ENCODE results near the gene P3H2. TPM values are rescaled to one million over a fixed set of nuclear protein-coding genes. Genes with fewer than 3 reads are reported as not detected.

P3H2 gene
- total and polyA plus RNA-seq, 9 of the 15 experiments (the other 6 are each of a cell fraction or from before 2014, with no cell fraction given), result 0.04 to 0.26 (median 0.22) TPM; not detected in 6

DNA sequence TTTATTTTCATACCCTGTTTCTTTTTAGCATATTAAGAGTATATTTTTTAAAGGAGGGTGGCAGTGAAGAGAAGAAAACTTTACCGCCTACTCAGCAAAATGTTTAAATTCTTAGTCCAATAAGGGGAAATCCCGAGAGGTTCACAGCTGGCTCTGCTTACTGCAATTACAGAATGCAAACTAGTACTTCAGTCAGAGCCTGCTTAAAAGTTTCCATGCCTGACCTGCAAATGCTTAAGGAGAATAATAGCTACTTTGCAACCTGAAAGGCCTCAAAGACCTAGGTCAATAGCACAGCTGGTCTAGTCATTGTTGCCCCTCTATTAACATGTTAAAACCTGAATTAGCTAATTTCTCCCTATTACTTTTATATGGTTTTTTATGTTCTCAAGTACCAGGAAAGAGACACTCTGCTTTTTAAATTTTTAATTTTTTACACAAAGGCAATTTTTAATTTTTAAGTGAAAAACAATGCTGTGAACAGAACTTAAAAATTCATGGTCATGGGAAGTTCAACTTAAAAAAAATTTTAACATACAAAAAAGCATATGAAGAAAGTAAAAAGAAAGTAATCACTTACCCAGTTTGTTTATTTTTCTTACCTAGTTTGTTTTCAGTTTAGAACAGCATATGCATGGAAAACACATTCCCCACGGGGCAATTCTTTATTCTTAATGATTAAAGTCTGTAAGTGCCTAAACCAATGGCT lies 79.2 kb downstream of the P3H2 start (continued):
- no peak for TF ChIP-seq RCOR1 (IDR thresholded peaks at IDR 0.05; ENCODE audit: borderline replicate concordance in 1 of 2, low read depth in 2 of 2, low read length in 2 of 2)
- TF ChIP-seq ZNF316 (IDR thresholded peaks at IDR 0.05), result peak; percentile 57; the same call in 1 of the 2 replicates
- no peak for TF ChIP-seq TEAD1 (CRISPR knock-in tag; IDR thresholded peaks at IDR 0.05)
- no peak for TF ChIP-seq PURB (CRISPR knock-in tag; IDR thresholded peaks at IDR 0.05; ENCODE audit: low read depth)
- TF ChIP-seq, protein P1, sequence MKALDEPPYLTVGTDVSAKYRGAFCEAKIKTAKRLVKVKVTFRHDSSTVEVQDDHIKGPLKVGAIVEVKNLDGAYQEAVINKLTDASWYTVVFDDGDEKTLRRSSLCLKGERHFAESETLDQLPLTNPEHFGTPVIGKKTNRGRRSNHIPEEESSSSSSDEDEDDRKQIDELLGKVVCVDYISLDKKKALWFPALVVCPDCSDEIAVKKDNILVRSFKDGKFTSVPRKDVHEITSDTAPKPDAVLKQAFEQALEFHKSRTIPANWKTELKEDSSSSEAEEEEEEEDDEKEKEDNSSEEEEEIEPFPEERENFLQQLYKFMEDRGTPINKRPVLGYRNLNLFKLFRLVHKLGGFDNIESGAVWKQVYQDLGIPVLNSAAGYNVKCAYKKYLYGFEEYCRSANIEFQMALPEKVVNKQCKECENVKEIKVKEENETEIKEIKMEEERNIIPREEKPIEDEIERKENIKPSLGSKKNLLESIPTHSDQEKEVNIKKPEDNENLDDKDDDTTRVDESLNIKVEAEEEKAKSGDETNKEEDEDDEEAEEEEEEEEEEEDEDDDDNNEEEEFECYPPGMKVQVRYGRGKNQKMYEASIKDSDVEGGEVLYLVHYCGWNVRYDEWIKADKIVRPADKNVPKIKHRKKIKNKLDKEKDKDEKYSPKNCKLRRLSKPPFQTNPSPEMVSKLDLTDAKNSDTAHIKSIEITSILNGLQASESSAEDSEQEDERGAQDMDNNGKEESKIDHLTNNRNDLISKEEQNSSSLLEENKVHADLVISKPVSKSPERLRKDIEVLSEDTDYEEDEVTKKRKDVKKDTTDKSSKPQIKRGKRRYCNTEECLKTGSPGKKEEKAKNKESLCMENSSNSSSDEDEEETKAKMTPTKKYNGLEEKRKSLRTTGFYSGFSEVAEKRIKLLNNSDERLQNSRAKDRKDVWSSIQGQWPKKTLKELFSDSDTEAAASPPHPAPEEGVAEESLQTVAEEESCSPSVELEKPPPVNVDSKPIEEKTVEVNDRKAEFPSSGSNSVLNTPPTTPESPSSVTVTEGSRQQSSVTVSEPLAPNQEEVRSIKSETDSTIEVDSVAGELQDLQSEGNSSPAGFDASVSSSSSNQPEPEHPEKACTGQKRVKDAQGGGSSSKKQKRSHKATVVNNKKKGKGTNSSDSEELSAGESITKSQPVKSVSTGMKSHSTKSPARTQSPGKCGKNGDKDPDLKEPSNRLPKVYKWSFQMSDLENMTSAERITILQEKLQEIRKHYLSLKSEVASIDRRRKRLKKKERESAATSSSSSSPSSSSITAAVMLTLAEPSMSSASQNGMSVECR (CRISPR knock-in tag; IDR thresholded peaks at IDR 0.05), result no peak
- TF ChIP-seq, protein P2, sequence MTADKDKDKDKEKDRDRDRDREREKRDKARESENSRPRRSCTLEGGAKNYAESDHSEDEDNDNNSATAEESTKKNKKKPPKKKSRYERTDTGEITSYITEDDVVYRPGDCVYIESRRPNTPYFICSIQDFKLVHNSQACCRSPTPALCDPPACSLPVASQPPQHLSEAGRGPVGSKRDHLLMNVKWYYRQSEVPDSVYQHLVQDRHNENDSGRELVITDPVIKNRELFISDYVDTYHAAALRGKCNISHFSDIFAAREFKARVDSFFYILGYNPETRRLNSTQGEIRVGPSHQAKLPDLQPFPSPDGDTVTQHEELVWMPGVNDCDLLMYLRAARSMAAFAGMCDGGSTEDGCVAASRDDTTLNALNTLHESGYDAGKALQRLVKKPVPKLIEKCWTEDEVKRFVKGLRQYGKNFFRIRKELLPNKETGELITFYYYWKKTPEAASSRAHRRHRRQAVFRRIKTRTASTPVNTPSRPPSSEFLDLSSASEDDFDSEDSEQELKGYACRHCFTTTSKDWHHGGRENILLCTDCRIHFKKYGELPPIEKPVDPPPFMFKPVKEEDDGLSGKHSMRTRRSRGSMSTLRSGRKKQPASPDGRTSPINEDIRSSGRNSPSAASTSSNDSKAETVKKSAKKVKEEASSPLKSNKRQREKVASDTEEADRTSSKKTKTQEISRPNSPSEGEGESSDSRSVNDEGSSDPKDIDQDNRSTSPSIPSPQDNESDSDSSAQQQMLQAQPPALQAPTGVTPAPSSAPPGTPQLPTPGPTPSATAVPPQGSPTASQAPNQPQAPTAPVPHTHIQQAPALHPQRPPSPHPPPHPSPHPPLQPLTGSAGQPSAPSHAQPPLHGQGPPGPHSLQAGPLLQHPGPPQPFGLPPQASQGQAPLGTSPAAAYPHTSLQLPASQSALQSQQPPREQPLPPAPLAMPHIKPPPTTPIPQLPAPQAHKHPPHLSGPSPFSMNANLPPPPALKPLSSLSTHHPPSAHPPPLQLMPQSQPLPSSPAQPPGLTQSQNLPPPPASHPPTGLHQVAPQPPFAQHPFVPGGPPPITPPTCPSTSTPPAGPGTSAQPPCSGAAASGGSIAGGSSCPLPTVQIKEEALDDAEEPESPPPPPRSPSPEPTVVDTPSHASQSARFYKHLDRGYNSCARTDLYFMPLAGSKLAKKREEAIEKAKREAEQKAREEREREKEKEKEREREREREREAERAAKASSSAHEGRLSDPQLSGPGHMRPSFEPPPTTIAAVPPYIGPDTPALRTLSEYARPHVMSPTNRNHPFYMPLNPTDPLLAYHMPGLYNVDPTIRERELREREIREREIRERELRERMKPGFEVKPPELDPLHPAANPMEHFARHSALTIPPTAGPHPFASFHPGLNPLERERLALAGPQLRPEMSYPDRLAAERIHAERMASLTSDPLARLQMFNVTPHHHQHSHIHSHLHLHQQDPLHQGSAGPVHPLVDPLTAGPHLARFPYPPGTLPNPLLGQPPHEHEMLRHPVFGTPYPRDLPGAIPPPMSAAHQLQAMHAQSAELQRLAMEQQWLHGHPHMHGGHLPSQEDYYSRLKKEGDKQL (CRISPR knock-in tag; IDR thresholded peaks at IDR 0.05; ENCODE audit: borderline replicate concordance), result no peak
- TF ChIP-seq, protein P3, sequence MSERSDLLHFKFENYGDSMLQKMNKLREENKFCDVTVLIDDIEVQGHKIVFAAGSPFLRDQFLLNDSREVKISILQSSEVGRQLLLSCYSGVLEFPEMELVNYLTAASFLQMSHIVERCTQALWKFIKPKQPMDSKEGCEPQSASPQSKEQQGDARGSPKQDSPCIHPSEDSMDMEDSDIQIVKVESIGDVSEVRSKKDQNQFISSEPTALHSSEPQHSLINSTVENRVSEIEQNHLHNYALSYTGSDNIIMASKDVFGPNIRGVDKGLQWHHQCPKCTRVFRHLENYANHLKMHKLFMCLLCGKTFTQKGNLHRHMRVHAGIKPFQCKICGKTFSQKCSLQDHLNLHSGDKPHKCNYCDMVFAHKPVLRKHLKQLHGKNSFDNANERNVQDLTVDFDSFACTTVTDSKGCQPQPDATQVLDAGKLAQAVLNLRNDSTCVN (CRISPR knock-in tag; IDR thresholded peaks at IDR 0.05), result no peak
- TF ChIP-seq, protein P4, sequence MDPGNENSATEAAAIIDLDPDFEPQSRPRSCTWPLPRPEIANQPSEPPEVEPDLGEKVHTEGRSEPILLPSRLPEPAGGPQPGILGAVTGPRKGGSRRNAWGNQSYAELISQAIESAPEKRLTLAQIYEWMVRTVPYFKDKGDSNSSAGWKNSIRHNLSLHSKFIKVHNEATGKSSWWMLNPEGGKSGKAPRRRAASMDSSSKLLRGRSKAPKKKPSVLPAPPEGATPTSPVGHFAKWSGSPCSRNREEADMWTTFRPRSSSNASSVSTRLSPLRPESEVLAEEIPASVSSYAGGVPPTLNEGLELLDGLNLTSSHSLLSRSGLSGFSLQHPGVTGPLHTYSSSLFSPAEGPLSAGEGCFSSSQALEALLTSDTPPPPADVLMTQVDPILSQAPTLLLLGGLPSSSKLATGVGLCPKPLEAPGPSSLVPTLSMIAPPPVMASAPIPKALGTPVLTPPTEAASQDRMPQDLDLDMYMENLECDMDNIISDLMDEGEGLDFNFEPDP (CRISPR knock-in tag; IDR thresholded peaks at IDR 0.05), result no peak
- TF ChIP-seq FOXK1 (CRISPR knock-in tag; IDR thresholded peaks at IDR 0.05; ENCODE audit: borderline replicate concordance), result no peak
- no peak for TF ChIP-seq CREM (IDR thresholded peaks at IDR 0.05; ENCODE audit: low read depth)
- TF ChIP-seq FOXA1 (IDR thresholded peaks at IDR 0.05; ENCODE audit: borderline replicate concordance), result no peak
- TF ChIP-seq FUS (optimal IDR thresholded peaks at IDR 0.05; ENCODE audit: low read depth, low read length), result no peak
